ENCODE measurements around the gene LYAR. TPM values are rescaled to one million over a fixed set of nuclear protein-coding genes. Genes with fewer than 3 reads are reported as not detected.
"Not testable (repeated sequence)": the region's sequence is repeated elsewhere in the genome, so short reads cannot be mapped to it uniquely, and the experiment has no call there.

LYAR gene
- total and polyA plus RNA-seq, 10 of the 15 experiments (the other 5 are each of a cell fraction or from before 2014, with no cell fraction given) = 18.3 to 85.4 (median 40.1) TPM

DNA sequence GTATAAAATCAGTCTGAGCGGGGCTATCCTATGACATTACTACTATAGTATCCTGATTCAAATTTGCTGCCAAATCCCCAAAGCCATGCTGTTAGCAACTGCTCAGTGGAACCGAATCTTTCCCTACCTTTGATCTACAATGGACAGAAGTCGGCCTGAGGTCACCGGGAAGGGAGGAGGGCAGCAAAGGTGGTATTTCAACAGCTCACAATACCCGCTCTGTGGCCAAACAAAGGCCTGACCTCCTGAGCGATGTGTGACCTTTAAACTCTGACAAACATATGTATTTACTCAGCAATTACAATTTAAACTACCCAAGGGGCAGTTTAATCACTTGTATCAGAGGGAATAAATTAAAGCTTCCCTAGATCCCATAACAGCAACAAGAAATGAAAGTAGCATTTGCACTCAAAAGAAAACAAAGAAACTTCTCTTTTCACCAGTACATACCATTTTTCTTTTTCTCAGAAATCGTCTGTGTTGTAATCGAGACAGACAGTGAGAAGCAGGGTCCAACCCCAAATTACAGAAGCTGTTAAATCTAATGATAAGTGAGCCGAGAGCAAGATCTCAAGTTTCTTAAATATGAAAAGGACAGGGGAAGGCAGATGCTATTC lies 30.4 kb downstream of the LYAR start (continued):
- TF ChIP-seq, protein P1, sequence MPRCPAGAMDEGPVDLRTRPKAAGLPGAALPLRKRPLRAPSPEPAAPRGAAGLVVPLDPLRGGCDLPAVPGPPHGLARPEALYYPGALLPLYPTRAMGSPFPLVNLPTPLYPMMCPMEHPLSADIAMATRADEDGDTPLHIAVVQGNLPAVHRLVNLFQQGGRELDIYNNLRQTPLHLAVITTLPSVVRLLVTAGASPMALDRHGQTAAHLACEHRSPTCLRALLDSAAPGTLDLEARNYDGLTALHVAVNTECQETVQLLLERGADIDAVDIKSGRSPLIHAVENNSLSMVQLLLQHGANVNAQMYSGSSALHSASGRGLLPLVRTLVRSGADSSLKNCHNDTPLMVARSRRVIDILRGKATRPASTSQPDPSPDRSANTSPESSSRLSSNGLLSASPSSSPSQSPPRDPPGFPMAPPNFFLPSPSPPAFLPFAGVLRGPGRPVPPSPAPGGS (IDR thresholded peaks at IDR 0.05; ENCODE audit: borderline replicate concordance, insufficient read depth, low read depth, low read length, poor library complexity, severe bottlenecking) = no peak
- no peak for TF ChIP-seq DPF2 (IDR thresholded peaks at IDR 0.05)
- no peak for TF ChIP-seq ETV6 (conservative IDR thresholded peaks at IDR 0.05 in 1 of 2, IDR thresholded peaks at IDR 0.05 in 1 of 2; ENCODE audit: borderline replicate concordance in 1 of 2, low read depth in 1 of 2)

GRCh38 chr4:4257705-4258104 lies 32.2 kb downstream of the LYAR start:
- H3K9me3 ChIP-seq (replicated peaks; ENCODE audit: control insufficient read depth, insufficient read depth, low read length); POLR2A ChIA-PET; H3K9ac ChIP-seq (ENCODE audit: control insufficient read depth, insufficient read depth, low read length); H3K79me2 ChIP-seq (ENCODE audit: control insufficient read depth, insufficient read depth, low read length); H3K27me3 ChIP-seq (replicated peaks in 1 of 2; ENCODE audit: control insufficient read depth in 2 of 2, insufficient read depth in 2 of 2, low read length in 1 of 2); DNase-seq (ENCODE audit: low read depth, low spot score); H2AFZ ChIP-seq (ENCODE audit: control insufficient read depth, low read depth, low read length); RAD21 ChIA-PET (ENCODE audit: unreplicated experiment); H3K4me3 ChIP-seq; FAIRE-seq; H4K20me1 ChIP-seq (ENCODE audit: control insufficient read depth, insufficient read depth); in situ Hi-C loops (cut with MboI); CTCF ChIA-PET; H3K4me2 ChIP-seq (ENCODE audit: control insufficient read depth, insufficient read depth); intact Hi-C loops (cut with micrococcal nuclease; ENCODE audit: unreplicated experiment); H3K4me1 ChIP-seq (ENCODE audit: control insufficient read depth, insufficient read depth, low read length); H3K36me3 ChIP-seq (ENCODE audit: control insufficient read depth in 2 of 2, insufficient read depth in 2 of 2, low read length in 1 of 2); BruUV-seq (replicated peaks); ATAC-seq; H3K27ac ChIP-seq (ENCODE audit: control insufficient read depth, insufficient read depth): not testable (repeated sequence)
- WGBS (ENCODE audit: insufficient coverage, insufficient replicate concordance, low lambda C conversion rate, missing lambda C conversion rate) = 72% methylated on average over 3 of the region's 3 CpGs
- SMC1A ChIA-PET (ENCODE audit: uncharacterized antibody, unreplicated experiment) = interaction anchor here (1.0 kb wide), 1 partner anchor 9 kb away, joined by 3 read pairs; no protein-coding TSS in a partner anchor
